Central memory CD4-positive, alpha-beta T cell (primary cell): ENCODE results near the gene EHD3.

ENCODE experiments used
- DNase-seq: peaks from one replicate; pipeline ENCODE4 v3.0.0; 2022

EHD3 gene

GRCh38 chr2:31213601-31214443 lies 20.1 kb upstream of the EHD3 start:
- no peak for DNase-seq

DNA sequence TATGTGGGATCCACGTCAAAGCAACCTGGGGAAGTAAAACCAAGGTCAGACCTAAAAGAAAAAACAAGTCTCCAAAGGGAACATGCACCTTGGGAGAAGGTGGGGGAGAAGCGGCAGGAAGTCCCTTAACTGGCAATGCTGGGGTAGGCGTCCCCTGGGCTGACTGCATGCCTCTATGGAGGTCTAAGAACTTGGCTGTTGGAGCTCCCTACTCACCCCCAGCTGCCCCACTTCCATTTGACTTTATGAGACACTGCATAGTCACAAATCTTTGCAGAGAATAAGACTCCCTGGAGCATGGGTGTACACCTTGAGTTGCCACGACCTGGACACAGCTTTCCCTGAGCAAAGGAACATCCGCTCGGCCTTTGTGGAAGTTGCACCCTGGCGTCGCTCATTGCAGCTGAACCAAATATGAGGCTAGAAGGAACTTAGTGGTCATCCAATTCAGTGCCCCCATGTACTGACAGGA lies 19.5 kb upstream of the EHD3 start:
- no peak for DNase-seq

- DNase-seq = no peak
Measured at GRCh38 chr2:31216734-31217133, 17.2 kb upstream of the EHD3 start.

DNA sequence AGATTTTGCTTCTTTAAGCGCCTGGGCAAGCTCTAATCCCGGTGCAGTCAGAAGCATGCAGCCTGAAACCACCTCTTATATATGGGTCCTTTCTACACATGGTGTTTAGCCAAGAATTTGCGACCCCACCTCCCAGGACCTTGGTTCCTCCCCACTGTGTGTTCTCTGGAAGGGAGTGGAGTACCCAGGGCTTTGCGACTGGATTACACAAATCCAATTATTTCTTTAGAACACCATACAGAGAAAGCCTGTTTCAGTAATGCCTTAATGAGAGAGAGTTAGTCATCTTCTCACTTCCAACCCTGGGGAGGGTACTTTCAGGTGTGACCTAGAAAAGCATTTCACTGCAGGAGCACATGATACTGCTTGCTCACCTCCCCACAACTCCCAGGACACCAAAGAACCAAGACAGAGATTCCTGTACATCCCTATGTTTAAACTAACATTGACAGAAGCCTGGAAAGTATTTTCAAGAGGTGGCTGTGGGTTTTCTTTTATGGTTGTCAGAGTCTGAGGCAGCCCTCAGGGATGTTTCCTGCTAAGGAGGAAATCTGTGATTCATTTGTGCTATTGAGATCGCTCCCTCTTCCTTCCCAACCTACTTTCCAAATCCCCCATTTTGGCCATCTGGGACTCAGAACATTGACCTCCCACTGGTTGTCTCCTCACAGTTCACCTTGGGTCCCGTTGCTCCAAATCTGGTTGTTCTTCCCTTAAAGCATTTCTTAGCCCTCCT lies 16.3 kb upstream of the EHD3 start, which contains the start of gene CAPN14:
Gene CAPN14, minus strand, starts transcription at position 51 of the 736 bp plus-strand sequence. CDS start 12,068 bp downstream, outside the sequence.
- no peak for DNase-seq

DNA sequence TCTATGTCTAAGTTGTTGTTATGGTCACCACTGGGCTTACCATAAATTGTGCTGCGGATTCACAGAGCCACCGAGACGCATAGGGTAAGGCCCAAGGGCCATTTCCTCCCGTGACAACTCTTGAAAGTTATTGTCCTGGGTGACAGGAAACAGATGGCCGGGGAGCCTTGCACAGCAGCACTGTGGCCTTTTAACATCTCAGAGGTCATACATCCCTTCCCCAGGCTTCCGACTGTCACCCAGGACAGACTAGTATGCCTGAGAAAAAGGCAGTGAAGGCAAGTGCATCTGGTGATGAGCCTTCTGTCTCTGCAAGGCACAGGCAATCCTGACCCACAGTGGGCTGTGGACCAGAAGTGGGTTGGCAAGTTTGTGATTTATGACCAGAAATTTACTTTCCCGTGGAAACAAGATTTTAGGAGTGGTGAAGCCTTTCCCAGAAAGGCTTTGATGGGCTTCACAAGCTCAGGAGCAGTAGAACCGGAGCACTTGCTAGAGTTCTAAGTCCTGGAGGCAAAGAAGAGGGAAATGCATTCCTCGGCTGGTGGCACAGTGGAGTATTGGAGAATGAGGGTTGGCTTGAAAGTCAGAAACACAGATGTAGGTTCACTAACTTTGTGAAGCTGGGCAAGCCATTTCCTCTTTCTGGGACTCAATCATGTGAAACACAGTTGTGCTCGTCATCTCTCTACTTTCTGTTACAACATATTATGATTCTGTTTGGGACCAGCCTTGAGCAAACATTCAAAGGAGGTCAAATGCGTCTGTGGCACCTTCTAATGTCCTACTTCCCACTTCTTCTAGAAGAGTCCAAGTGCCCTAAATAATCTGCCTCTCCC lies 14.6 kb upstream of the EHD3 start:
- no peak for DNase-seq

- DNase-seq = no peak
Measured at GRCh38 chr2:31221544-31221943, 12.4 kb upstream of the EHD3 start.

- DNase-seq = no peak
Measured at GRCh38 chr2:31222071-31222470, 11.9 kb upstream of the EHD3 start.

GRCh38 chr2:31223026-31223425 lies 10.9 kb upstream of the EHD3 start:
- no peak for DNase-seq

DNA sequence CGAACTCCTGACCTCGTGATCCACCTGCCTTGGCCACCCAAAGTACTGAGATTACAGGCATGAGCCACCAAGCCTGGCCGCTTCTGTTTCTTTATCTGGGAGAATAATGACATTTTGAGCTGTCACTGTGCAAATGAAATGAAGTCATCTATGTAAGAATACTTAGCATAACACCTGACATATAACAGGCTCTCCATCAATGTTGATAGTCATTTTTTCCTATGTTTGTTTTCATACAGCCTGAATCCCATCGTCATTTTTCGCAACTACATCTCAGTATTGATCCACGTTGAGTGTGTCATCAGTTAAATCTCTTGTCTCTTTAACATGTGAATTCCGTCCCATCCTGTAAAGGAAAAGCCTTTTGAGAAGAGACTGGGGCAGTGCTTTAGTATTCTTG lies 10.2 kb upstream of the EHD3 start:
- no peak for DNase-seq

- no peak for DNase-seq
Measured at GRCh38 chr2:31226266-31226665, 7.7 kb upstream of the EHD3 start.

DNA sequence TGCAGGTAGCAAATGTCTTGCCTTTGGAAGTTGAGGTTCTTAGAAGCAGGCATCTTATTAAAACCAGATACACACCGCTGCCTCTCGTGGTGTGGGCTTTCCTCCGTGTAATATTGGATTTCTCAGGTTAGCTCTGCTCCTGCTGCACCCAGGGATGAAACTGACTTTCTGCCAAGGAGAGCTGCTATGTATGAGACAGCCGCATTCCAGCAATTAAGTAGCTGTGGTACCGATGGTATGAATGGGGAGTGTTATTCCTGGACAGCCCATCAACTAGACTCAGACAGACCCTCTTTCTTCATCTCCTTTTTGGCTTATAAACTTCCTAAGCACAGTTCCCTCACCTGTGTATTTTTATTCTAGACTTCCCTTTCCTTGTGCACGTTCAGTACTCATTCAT lies 6.8 kb upstream of the EHD3 start:
- DNase-seq = no peak

DNA sequence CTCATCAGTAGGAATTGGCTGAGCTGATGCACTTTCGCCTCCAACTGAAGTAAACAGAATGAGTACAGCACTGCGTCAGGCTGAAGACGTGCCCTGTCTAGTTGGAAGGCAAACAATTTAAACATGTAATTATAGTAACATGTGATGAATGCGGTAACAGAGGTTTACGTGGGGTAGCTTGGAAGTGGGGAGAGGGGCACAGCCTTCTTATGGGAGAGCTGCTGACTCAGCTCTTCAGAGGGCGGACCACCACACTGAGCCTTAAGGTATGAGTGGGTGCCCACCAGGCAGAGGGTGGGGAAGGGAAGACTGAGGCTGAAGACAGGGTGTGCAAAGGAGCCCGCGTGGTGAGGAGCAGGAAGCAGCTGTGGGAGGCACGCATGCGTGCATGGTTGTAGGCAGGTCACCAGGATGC lies 6.2 kb upstream of the EHD3 start:
- DNase-seq = no peak

GRCh38 chr2:31228717-31229116 lies 5.2 kb upstream of the EHD3 start:
- DNase-seq = no peak

GRCh38 chr2:31230751-31231150 lies 3.2 kb upstream of the EHD3 start:
- DNase-seq = no peak

DNA sequence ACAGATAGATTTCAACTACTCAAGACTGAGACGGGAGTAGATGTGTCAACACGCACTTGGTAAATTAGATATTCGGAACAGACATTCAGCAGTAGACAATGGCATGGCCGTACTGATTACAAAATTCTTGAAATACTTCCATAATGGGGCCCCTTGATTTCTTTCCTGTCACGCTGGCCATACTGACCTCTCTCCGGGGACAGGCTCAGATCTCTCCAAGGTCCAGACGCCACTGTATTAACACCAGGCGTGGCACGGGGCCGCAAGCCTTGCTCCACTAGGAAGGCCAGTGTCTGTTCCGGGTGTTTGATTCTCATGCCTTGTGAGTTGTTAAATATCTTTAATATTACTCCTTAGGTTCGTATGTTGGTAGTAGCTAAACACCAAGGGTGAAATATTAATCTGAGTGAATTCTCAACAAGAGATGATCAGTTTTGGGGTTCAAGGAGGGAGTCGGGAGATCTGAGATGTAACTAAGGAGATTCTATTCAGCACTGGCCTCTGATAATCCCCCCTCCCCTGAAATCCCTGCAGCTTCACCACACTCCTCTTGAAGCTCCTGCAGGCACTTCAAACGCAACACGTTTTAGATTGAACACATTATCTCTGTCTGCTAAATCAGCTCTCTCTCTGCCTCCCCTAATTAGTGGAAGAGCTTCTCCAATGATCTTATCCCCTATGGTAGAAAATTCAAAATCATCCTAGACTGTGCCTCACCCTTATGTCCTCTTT lies 2.2 kb upstream of the EHD3 start:
- no peak for DNase-seq

DNA sequence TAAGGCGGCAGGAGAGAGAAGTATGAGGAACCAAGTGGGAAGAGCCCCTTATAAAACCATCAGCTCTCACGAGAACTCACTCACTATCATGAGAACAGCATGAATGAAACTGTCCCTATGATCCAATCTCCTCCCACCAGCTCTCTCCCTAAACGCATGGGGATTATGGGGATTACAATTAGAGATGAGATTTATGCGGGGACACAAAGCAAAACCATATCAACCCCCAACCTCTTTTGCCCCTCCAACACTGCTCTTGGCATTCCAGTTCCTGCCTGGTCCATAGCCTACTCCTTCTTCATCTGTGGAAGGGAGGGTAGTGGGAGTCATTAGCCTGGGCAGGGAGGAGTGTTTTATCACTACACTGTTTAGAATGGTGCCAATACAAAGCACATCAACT lies 1.4 kb upstream of the EHD3 start:
- no peak for DNase-seq

DNA sequence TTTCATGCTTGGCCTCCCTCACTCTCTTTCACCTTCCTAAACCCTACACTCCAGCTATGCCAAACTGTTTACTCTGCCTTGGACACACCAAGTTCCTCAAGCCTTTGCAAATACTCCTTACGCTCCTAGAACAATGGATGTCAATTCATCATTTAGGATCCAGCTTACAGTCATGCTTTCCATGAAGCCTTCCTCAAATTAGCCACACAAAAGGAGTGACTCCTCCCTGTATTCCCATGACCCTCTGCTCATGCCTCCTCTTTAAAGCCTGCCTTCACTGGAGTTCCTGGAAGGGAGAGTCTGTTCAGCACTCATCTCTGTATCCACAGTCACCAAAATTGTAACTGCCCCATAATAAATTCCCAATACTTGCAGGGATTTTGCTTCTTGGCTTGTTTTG lies 721 bp upstream of the EHD3 start:
- DNase-seq = no peak

GRCh38 chr2:31234683-31235503 lies 941 bp downstream of the EHD3 start:
- no peak for DNase-seq

DNA sequence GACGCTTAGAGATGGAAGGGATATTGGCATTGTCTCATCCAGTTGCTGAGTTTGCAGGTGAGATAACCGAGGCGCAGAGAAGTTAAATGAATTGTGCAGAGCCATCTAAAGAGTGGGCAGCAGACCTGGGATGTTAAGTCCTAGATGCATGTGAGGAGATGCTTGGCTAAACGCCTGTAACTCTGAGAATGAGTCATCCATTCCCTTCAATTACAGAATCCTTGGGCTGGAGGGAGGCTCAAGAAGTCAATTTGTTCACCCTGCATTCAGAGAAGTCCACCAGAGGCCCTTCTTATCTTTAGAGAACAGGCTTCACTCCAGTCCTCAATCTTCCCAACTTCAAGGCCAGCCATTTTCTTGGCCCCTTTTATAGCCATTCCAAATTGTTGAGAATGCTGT lies 1.6 kb downstream of the EHD3 start:
- DNase-seq = no peak

DNA sequence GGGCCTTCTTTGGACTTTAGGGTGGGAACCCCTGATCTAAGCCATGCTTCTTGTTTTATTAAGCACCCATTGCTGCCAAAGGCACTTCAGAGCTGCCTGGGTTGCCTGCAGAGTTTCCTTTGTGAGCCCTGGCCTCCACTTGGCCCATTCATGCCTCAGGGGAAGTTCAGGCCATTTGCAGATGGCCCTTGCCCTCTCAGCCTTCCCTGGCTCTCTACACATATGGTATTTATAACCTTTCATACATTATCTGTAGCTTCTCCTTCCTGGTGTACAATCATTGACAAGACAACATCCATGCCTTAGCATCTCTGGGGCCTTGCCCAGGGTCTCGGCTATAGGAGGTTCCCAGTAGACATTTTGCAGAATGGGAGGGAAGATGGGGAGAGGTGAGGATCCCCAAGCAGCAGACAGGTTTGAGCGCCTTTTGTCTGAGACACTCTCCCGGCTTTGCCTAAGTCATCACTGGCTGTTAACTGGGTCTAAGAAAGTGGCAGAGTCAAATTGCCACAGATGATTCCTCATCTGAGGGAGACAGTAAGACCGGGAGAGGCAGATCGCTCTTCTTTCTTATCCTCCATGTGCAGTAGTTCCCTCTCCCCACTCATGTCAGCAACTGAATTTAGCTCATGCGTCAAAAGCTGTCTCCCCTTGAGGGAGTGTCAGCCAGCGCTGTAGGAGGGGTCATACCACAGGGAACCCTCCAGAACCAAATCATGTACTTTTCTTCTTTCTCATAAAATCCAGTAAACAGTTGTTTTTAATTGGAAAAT lies 2.7 kb downstream of the EHD3 start:
- no peak for DNase-seq
